Colonic mucosa (tissue), 4 donors: ENCODE measurements around the gene HEMK1. TPM values are rescaled to one million over a fixed set of nuclear protein-coding genes. Genes with fewer than 3 reads are reported as not detected.

Source experiments
- DNase-seq: peaks from one replicate; pipeline ENCODE4 v3.0.0-alpha.2; 2020
- H3K27ac ChIP-seq: fragments of 200-600 bp; one replicate; pipeline ENCODE4 v1.8.0; 2021
- H3K27me3 ChIP-seq: fragments of 200-600 bp; one replicate; pipeline ENCODE4 v1.8.0; 2021
- H3K36me3 ChIP-seq: fragments of 200-600 bp; one replicate; pipeline ENCODE4 v1.8.0; 2021
- H3K4me1 ChIP-seq: fragments of 200-600 bp; one replicate; pipeline ENCODE4 v1.8.0; 2021; ENCODE audit warnings: mild to moderate bottlenecking
- H3K4me3 ChIP-seq: fragments of 200-600 bp; one replicate; pipeline ENCODE4 v1.8.0; 2021
- H3K9ac ChIP-seq, 2 donors: one replicate each; pipeline ENCODE4 v1.7.0; 2013; ENCODE audit warnings: control low read depth in 2 of 2, low read depth in 2 of 2, low read length in 2 of 2
- H3K9me3 ChIP-seq: fragments of 200-600 bp; one replicate; pipeline ENCODE4 v1.8.0; 2021
- CTCF ChIP-seq: fragments of 200-600 bp; IDR thresholded peaks from one replicate; pipeline ENCODE4 v1.8.0; 2022; ENCODE audit warnings: antibody characterized with exemption, mild to moderate bottlenecking
- intact Hi-C: fragments of 100-400 bp; cut with DNase I; formaldehyde crosslinking; loops from one replicate; pipeline ENCODE4 v1.14.1; 2022
- total RNA-seq, 2 donors: library from RNA; stranded (reverse); fragmentation: NEBNext Ultra II Directional in 1 of 2; extraction: Animal tissue kit (Norgen Biotek cat#: 25700) in 1 of 2; gene quantifications; one replicate each; pipeline ENCODE4 v1.2.1, GENCODE V29; 2021
- donor health status: healthy.
- donor health status: DM: no; HTN: no; CAD: no.
- donor health status: DM: no; HTN: no; CAD: no.

HEMK1 gene
- total RNA-seq, 2 donors from 2014 or later = 23.0 to 28.5 TPM

- Histone ChIP-seq H3K4me1 (peaks cover 13% of the 10 kb centered on the region), H3K4me3 (no peak overlapping the region), H3K27me3 (no peaks in the 10 kb centered on the region), H3K36me3 (no peaks in the 10 kb centered on the region), H3K9ac (no peak overlapping the region), H3K9me3 (no peaks in the 10 kb centered on the region), H3K27ac (no peak overlapping the region)
- intact Hi-C loops = no loop called here
- DNase-seq = no peak
- no peak for TF ChIP-seq CTCF
Observed at GRCh38 chr3:50622881-50623280, 53.6 kb downstream of the HEMK1 start.

GRCh38 chr3:50623840-50624474, 54.6 kb downstream of the HEMK1 start:
- intact Hi-C loops = no loop called here
- no peak for TF ChIP-seq CTCF
- DNase-seq = no peak
- H3K9me3 ChIP-seq = no peaks in the 10 kb centered on the region
- no peak overlapping the region for H3K4me3 ChIP-seq
- no peak overlapping the region for H3K27ac ChIP-seq
- peaks cover 5% of the 10 kb centered on the region for H3K4me1 ChIP-seq
- H3K9ac ChIP-seq = no peak overlapping the region
- no peaks in the 10 kb centered on the region for H3K36me3 ChIP-seq
- no peaks in the 10 kb centered on the region for H3K27me3 ChIP-seq

- TF ChIP-seq CTCF = no peak
- Histone ChIP-seq H3K4me3 (no peak overlapping the region), H3K36me3 (no peaks in the 10 kb centered on the region), H3K9ac (no peak overlapping the region), H3K4me1 (peaks cover 5% of the 10 kb centered on the region), H3K27ac (no peak overlapping the region), H3K9me3 (no peaks in the 10 kb centered on the region), H3K27me3 (no peaks in the 10 kb centered on the region)
- intact Hi-C loops = no loop called here
- DNase-seq = no peak
Observed at GRCh38 chr3:50624634-50625033, 55.3 kb downstream of the HEMK1 start.

- Histone ChIP-seq H3K9ac (peak overlapping the region; percentile 4 to 29), H3K27me3 (no peaks in the 10 kb centered on the region), H3K36me3 (no peaks in the 10 kb centered on the region), H3K4me1 (peaks cover 5% of the 10 kb centered on the region), H3K4me3 (no peak overlapping the region), H3K9me3 (no peaks in the 10 kb centered on the region), H3K27ac (no peak overlapping the region)
- no peak for DNase-seq
- intact Hi-C loops = no loop called here
- no peak for TF ChIP-seq CTCF
Observed at GRCh38 chr3:50625231-50626182, 56.2 kb downstream of the HEMK1 start.

GRCh38 chr3:50626401-50626800, 57.1 kb downstream of the HEMK1 start:
- Histone ChIP-seq H3K4me1 (peaks cover 5% of the 10 kb centered on the region), H3K27ac (no peak overlapping the region), H3K36me3 (no peaks in the 10 kb centered on the region), H3K4me3 (no peak overlapping the region), H3K9ac (no peak overlapping the region), H3K9me3 (no peaks in the 10 kb centered on the region), H3K27me3 (no peaks in the 10 kb centered on the region)
- intact Hi-C loops = no loop called here
- no peak for DNase-seq
- no peak for TF ChIP-seq CTCF
